GM19351 (cell line): ENCODE data around the gene PTCD3.

Source experiments
- ATAC-seq: cut with Tn5 transposase; IDR thresholded peaks from one replicate; pipeline ENCODE4 v1.9.1; 2021; ENCODE audit warnings: mild to moderate bottlenecking, moderate library complexity; ENCODE audit not compliant: unreplicated experiment

PTCD3 gene

DNA sequence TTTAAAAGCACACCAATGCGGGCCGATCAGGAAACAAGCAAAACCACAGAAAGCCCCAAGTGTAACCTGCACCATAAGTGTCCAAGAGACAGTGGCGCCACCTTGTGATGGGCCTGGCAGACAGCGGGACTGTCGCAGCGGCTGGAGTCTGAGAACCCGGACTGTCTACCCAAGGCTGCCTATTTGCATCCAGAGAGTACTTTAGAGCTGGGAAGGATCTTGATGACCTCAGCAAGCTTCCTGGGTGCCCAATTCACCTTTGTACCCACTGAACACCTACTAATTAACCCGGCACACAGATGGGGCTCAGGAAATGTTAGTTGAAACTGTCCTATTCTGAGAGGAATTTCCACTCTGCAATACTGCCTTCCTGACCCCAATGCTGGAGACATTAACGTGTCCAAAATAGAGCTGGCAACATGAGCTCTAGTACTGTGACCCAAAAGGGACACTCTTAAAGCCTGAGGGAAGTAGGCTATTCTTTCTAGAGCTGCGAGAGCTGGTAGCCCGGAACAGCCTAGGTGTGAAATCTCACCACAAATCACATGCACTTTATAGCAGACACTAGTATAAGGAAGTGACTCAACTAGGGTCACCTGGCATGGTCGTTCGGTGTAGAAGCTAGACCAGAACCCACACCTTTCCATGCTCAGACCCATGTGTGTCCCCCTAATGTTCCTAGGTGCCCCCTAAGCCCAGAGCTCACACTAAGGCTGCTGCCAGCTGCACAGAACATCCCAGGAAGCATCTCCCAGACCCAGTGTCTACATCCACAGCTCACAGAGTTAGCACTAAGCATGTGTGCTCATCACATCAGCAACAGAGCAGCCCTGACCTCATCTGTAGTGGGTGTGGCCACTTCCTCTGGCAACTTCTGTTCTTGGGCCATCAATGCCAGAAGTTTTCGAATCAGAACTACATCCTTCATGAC is 25.8 kb upstream of the PTCD3 start:
- peak; percentile 79 for ATAC-seq

DNA sequence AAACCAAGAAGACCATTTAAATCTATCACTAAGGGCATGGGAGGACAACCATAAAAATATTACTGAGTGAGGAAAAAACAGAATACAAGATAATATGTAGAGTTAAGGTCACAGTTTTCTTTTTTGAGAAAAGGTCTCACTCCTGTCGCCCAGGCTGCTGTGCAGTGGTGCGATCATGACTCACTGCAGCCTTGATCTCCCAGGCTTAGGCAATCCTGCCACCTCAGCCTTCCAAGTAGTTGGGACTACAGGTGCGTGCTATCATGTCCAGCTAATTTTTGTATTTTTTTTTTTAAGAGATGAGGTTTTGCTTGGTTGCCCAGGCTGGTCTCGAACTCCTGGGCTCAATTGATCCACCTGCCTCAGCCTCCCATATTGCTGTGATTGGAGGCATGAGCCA is 24.3 kb upstream of the PTCD3 start:
- no peak for ATAC-seq

DNA sequence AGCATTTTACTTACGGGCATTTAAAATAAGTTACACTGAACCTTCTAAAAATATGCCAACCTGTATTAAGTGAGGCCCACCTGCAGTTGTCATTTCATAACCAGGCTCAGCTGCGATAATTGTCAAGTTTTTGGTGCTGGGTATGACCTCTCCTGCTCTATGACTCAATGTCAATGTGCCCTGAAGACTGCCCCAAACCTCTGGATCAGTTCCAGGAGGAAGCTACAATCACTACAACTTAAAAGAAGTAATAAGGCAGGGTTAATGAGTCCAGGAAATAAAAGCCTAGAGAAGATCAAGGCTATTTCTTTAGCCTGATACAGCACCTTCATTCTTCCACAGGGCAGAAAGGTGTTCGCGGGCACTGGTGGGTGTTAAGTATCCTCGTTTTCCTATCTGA is 23.3 kb upstream of the PTCD3 start:
- no peak for ATAC-seq

DNA sequence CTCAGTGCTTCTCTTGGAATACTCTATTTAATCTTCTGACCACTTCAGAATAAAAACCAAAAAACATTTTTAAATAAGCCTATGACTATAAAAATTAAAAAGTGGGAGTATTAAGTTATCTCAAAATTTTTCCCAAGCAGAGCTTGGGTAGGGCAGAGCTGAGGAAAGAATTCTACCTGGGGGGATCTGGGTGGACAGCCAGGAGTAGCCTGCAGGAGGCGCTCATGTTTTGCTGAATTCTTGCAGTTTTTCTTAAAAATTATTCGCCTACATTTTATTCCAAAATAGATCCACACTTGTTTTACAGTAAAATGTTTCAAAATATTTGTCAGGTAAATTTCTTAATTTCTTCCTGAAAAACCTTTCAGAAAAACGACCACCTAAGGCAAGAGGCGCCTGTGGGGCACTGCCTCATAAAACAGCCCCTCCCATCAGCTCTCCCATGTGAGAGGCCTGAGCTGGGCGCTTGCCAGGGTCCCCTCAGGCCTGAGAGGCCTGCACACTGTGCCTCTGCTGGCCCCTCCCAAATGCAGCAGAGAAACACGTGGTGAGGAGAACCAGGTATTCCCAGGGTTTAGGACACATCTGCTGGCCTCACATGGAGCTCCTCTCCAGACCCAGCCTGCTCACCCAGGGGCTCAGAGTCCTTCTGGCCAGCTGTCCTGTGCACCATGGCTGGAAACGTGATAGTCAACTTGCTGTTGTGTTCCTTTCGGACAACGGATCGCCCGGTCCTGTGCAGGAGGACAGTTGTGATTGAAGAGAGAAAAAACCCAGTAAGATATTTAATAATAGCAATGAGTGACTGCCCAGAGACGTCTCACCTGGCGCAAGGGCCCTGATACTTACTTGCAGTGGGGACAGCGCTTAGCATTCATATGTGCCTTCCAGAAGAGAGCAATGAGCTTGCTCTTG is 17.8 kb upstream of the PTCD3 start:
- no peak for ATAC-seq

DNA sequence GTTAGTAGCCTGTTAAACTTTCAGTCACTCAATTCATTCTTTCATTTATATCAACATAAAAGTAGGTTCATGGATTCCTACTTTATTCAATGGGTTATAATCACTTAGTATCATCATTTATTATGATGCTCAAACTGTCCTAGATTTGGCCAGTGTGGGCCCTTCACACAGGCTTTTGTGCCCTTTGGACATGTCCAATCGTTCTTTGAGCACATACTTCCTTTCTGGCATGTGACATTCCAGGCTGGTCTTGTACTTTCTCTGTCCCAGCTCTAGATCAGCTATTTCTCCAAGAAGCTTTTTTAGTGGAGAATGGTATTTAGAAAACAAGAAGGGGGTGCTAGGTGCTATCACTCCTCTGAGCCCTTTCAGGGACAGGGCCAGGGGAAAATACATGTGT is 11.8 kb upstream of the PTCD3 start:
- ATAC-seq: no peak

DNA sequence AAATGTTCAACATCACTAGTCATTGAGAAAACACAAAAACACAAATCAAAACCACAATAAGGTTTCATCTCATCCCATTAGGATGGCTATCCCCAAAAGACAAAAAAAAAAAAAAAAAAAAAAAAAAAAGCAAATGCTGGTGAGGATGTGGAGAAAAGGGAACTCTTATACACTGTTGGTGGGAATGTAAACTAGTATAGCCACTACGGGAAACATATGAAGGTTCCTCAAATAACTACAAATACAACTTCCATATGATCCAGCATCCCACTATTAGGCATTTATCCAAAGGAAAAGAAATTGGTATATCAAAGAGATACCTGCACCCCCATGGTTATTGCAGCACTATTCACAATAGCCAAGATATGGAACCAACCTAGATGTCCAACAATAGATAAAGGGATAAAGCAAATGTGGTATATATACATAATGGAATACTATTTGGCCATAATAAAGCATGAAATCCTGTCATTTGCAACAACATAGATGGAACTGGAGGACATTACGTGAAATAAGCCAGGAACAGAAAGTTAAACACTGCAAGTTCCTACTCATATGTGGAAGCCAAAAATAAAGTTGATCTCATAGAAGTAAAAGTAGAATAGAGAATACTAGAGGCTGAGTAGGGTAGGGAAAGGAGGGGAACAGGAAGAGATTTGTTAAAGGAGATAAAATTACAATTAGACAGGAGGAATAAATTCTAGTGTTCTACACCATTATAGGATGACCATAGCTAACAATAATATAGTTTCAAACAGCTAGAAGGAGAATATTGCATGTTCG is 8.7 kb upstream of the PTCD3 start:
- ATAC-seq: no peak

DNA sequence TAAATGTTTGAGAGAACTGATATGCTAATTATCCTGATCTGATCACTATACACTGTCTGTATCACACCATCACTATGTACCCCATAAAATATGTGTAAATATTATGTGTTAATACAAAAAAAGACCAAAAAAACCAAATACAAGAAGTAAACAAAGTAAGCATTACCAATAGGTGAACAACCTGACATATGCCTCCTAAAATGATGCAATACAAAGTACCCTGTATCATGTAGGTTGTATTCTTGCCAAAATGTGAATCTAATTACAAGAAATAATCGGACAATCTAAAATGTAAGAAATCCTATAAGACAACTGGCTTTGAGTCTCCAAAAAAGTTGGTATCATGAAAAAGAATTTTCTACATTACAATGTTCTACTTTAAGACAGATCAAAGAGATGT is 8.1 kb upstream of the PTCD3 start:
- ATAC-seq: no peak

DNA sequence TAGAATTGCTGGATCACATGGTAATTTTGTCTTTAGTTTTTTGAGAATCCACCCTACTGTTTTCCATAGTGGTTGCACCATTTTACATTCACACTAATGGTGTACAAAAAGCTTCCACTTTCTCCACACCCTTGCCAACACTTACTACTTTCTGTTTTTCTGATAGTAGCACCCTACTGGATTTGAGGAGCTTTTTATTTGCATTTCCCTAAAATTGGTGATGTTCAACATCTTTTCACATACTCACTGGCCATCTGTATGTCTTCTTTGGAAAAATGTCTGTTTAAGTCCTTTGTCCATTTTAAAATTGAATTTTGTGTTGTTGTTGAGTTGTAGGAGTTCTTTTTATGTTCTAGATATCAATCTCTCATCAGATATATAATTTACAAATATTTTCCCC is 3.9 kb upstream of the PTCD3 start:
- ATAC-seq: no peak

DNA sequence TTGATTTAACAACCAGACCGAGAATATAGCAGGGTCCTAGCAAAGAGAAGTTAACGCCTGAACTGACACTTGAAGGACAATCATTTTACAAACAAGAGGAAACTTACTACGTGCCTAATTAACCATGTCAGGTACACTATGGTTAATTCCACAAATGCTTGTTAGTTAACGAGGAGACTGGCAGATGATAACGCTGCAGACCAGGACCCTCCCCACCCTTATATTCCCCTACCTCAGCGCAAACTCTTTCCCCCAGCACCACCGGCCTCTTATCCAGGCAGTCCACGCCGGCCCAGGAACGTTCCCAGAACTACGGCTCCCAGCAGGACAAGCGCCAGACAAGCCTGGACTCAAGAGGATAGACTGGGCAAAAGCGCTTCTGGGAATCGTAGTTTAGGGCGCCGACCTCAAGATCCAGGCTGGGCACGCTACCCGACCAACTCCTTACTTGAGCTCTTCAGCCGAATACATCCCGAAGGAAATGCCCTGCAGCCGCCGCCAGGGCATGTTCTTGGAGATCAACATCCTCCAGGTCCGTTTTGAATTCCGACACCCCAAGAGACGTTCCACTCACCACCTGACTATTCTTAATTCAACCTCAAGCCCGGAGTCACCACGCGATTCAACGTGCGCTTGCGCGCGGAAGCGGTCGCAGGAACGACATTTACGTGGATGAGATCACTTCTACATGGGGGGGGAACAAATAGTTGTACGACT is 625 bp upstream of the PTCD3 start, which contains the start of gene POLR1A:
TSS of gene POLR1A (minus strand) at position 635 of the 717 bp plus-strand sequence. CDS start at position 525, 110 bp downstream.
- ATAC-seq: peak; percentile 69

DNA sequence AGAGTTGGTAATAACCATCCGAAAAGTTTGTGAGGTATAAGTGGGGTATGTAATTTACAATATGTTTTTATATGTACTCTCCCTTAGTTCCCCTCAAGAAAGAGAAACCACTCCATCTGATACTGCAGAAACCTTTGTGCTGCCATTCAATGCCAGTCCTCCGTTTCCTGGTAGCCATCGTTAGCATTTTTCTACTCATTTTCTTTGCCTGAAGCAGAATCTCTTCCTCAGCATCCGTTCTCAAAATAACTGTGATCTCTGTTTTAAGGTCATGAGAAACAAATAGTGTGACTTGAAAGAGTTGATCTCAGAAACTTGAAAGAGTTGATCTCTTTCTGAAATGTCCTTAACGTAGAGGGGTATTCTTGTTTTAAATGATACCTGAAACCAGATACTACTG is 996 bp downstream of the PTCD3 start:
- ATAC-seq: no peak

DNA sequence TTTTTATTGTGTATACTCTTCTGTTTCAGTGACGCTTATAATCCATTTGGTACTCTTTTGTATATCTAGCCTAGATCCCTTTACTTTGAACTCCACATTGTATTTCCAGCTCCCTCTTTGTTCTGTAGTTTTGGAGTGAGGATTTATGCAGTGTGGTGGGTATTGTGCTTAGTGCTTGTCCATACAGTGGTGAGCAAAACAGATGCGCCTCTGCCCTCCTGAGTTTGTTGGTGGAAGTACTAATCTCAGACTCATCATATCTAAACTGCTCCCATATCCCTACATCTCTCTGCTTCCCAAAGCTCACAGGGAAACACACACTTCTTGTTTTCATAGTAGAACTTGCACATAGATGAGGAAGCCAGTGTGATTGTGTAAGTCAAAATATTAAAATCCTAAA is 12.1 kb downstream of the PTCD3 start:
- ATAC-seq: no peak

DNA sequence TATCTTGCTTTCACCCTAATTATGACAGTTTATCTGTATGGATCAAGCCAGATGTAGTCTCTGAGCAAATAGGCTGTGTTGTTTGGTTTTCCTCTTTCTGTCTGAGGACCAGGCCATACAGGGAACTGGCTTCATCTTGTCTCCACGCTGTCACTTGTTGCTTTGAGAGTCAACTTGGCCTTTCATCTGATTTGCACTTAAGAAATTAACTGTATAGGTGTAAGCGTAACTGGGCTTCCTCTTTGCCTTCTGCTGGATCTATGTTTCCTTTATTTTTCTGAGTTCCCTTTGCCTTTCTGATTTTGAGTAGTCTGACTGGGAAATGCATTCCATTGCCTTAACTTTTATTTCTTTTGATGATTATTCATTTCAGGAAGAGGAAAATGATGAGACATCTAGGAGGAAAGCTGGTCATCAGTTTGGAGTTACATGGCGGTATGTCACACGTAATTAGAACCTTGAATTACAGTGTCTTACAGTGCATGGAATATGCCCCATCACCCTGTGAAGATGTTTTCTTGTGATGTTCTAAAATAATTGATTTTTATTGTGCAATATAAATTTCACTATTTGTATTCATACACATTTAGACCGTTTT is 17.4 kb downstream of the PTCD3 start:
- ATAC-seq: no peak

DNA sequence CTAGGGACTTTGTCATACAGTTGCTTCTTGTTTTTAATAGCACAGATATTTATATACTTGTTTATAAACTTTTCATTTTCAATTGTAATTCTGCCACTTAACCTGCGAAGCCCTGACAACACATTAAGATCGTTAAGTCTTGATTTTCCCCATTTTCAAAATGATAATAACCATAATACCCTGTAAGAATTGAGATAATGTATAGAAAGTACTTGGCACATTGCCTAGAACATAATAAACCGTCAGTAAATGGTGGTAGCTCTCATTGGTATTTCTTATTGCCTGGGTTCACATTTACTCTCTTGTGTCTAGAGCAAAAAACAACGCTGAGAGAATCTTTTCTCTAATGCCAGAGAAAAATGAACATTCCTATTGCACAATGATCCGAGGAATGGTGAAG is 18.6 kb downstream of the PTCD3 start:
- no peak for ATAC-seq

DNA sequence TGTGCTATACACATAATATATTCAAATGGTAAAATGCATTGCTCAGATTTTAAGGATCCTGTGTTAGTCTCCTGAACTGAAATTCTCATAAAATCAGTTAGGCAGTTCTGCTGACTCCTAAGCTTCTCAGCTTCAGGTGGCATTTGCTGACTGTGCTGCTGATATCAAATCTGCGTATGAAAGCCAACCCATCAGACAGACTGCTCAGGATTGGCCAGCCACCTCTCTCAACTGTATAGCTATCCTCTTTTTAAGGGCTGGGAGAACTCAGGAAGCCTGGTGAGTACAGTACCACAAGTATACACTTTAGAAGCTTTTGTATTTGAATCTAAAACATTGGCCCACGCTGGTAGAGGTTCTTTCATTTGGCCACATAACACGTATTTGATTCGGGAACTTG is 28.7 kb downstream of the PTCD3 start:
- ATAC-seq: no peak

DNA sequence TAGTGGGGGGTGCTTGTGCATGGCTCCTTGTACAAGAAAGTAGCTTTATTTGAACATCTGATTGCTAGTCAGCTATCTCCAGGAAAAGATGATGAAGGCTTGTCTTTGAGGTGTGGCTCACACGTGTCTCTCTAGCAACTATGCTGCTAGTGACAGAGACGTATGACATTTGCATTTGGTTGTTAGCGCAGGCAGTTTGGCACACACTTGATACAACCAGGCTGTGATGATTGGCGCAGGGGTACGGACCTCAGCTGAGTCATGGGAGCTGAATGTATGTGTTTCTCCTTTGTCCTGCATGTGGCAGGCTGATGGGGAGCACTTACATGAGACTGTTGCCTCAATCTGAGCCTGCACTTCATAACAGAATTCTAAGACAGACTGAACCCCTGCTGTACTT is 29.6 kb downstream of the PTCD3 start:
- ATAC-seq: no peak

DNA sequence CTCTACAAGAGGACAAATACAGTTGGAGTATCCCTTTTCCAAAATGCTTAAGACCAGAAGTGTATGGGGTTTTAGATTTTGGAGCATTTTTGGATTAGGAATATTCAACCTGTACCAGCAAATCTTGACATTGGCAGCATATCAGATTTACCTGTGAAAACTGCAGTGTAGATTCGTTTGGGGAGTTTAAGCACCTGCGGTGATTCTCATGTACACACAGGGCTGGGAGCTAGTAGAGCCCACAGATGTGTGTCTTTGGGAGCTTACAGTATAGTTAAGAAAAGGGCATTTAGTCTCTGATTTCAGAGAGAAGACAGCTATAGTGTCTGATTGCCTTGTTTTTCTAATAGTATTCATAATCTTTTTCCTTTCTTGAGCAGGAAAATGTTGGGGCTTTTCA is 30.1 kb downstream of the PTCD3 start:
- no peak for ATAC-seq

DNA sequence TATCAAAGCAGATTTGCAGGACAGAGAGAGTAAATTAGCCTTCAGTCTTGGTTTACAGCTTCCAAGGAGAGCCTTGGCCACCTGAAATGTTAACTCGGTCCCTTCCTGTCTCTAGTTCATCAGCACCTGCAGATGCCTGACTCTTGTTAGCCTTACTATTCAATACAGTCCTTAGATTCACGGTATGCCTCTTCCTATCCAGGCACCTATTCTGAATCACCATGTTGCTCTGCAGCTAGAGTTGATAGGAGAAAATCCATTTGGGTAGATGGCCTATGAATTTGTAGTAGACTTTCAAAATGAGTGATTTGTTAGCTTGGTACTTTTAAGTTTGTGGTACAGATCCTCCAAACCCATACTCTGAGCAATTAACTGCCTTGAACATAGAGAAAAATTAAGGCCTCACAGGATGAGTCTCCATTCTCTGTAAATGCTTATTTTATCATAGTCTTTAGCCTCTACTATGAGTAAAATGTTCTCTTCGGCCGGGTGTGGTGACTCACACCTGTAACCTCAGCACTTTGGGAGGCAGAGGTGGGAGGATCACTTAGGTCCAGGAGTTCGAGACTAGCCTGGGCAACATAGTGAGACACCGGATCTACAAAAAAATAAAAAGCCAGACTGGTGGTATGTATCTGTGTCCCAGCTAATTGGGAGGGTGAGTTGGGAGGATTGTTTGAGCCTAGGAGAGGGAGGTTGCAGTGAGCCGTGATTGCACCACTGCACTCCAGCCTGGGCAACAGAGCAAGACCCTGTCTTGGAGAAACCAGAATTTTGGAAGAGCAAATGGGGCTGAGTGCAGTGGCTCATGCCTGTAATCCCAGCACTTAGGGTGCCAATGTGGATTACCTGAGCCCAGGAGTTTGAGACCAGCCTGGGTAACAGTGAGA is 32.9 kb downstream of the PTCD3 start:
- ATAC-seq: no peak

DNA sequence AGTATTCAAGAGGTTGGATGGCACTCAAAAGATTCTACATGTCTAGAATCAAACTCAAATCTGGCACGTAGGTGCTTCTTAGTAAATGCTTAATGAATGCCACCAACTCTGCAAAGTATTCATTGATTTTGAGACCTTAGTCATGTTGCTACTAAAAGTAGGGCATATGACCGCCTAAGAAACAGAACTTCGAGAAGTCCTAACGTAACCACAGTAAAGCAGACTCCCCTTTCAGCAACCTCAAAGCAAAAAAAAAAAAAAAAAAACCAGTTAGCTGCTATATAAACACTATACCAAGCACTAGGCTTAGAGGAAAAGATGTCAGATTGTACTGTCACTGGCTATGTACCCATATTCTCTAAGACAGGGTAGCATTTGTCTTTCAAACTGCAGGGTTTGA is 33.9 kb downstream of the PTCD3 start:
- ATAC-seq: no peak

DNA sequence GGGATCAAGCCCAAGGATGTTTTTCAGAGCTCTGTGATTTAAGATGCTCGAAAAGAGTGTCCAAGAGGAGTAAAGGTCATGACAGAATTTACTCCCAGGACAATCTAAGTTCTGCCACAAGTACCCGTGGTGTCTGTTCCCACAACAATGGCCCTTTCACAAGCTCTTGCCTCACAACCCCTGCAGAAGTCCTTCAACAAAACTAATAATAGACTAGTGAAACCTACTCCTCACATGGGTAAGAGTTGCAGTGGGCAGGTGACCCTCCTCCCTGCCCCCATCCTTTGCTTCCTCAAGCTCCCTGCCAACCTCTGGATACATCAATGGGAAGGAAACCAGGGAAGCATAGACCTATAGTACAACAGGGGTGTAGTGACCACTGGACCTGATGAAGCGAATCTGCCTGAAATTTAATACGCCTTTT is 34.9 kb downstream of the PTCD3 start:
- ATAC-seq: no peak
